ENCODE results near the gene CASKIN1.

GRCh38 chr16:2177101-2177500 lies 19.3 kb downstream of the CASKIN1 start:
- TF ChIP-seq, protein P1, sequence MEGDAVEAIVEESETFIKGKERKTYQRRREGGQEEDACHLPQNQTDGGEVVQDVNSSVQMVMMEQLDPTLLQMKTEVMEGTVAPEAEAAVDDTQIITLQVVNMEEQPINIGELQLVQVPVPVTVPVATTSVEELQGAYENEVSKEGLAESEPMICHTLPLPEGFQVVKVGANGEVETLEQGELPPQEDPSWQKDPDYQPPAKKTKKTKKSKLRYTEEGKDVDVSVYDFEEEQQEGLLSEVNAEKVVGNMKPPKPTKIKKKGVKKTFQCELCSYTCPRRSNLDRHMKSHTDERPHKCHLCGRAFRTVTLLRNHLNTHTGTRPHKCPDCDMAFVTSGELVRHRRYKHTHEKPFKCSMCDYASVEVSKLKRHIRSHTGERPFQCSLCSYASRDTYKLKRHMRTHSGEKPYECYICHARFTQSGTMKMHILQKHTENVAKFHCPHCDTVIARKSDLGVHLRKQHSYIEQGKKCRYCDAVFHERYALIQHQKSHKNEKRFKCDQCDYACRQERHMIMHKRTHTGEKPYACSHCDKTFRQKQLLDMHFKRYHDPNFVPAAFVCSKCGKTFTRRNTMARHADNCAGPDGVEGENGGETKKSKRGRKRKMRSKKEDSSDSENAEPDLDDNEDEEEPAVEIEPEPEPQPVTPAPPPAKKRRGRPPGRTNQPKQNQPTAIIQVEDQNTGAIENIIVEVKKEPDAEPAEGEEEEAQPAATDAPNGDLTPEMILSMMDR (IDR thresholded peaks at IDR 0.05) = no peak
- no peak for TF ChIP-seq POLR2A (IDR thresholded peaks at IDR 0.05)
